ENCODE results near the gene TDRD7. TPM values are rescaled to one million over a fixed set of nuclear protein-coding genes. Genes with fewer than 3 reads are reported as not detected.

Gene TDRD7
- total RNA-seq, 1 donor from 2014 or later: 8.7 TPM

DNA sequence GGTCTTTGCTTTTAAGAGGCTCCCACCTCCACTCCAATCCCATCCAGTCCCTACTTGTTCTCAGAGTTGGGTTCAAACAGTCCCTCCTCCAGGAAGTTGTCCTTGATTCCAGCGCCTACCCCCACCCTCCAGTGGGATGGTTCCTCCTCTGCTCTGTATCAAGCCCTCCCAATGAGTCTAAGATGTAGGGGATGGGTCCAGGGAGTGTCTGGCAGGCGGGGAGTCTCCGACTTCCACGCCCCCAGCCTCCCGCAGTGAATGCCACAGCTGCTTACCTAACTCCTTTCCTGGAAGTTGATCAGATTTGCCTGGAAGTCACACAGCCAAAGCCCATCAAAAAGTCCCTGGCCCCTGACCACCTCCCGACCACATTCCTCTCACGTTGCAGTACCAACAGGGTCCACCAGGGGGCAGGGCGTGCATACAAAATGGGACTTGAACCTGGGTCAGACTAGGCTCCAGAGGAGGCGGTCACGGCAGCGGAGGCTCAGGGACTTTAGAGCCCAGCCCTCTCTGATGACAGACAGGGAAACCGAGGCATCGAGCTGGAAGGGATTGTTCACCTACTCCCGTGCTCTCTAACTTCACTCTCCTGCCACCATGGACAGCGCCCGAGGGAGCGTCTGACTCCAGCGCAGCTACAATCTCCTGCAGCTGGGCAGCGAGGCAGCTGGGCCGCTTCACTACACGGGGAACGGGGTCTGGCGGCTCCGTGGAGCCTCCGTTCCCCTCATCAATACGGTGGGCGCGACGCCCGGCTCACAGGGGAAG, 25.0 kb upstream of the TDRD7 start:
- DNase-seq (ENCODE audit: missing footprints): peak; percentile 87
- peak; percentile 56 for ATAC-seq
- intact Hi-C loops (cut with DNase I): no loop called here

DNA sequence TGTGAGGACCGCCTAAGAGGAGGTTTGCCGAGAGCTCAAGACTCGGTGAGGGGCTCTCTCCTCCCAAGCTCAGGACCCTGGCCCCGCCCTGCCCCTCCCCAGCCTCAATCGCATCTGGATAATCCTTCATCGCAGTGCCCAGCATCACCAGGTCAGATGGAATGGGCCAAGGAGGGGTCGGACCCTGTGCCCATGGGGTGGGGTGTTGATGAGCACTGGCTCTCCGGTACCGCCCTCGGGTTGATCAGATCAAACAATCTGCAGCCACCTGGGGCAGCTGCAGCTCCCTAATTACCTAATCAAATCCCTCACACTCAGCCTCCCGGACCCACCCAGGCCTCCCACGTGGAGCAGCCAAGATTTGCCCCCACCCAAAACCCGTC, 24.4 kb upstream of the TDRD7 start:
- DNase-seq (ENCODE audit: missing footprints): no peak
- ATAC-seq: no peak
- intact Hi-C loops (cut with DNase I): no loop called here

DNA sequence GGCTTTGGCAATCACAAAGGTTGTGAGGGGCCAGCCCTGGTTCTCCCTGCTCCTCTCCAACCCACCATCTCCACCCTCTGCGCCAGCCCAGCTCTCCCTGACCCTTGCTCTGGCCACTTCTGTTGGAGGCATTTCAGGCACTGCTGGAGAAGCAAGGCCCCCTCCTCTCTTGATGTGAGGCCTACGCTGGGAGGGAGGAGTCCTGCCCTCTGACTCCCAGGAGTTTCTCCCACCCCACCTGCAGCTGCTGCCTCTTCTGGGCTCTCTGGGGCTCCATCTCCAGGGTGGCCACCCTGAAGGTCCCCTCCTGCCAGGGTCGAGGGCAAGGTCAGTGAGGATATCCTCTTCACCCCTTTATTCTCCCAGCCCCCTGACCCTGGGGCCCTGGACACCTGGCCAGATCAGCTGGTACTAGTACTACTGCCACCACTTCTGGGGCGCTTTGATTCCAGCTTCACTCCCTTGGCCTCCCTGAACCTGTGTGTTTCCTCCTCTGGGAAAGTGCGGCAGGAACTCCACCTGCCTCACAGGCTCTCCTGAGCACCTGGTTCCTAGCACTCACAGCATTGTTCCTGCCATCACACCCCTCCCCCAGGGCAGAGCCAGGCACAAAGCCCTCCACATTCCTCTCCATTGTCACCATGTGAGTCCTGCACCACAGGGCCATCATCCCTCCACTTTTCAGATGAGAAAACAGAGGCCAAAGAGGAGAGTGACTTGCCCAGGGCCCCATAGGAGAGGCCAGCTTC, 23.8 kb upstream of the TDRD7 start:
- ATAC-seq (no peak), DNase-seq (ENCODE audit: missing footprints) (no peak)
- intact Hi-C loops (cut with DNase I): no loop called here

DNA sequence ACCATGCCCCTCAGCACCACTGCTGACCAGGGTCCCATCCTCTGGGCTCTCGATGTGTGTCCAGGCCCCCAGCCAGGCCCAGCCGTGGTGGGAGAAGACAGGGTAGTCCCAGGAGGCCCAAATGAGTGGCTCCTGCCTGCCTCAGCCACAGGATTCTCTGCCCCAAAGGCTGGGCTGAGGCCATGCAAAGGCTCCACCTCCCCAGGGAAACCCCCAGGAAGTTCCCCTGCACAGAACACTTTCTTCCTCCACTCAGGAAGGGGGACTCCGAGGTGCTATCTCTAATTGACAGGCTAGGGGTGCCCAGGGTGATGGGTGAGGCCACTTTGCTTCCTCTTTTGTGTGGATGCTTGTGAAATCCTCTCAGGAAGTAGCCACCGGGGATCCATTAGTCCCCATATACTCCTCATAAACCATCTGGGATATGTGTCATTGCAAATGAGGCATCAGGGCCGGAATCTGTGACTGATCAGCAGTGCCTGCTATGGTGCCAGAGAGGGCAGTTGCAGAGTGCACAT, 23.1 kb upstream of the TDRD7 start:
- no peak for ATAC-seq
- intact Hi-C loops (cut with DNase I): no loop called here
- no peak for DNase-seq (ENCODE audit: missing footprints)

DNA sequence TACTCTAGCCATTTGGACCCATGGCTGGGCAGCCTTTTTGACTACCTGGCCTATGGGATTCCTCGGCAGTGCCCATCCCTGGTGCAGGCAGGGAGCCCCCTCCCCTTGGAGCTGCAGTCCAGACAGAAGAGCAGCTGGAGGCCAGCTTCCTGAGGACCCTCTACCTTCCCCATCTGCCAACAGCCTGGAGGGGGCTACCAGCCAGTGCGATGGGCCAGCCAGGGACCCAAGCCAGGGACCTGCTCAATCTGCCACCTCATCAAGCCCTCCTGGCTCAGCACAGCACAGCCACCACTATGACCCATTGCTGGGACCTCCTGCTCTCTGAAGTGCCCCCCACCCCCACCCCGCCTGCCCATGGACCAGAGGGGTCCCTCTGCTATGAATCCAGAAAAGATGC, 22.6 kb upstream of the TDRD7 start:
- DNase-seq (ENCODE audit: missing footprints) (no peak), ATAC-seq (no peak)
- intact Hi-C loops (cut with DNase I): no loop called here

DNA sequence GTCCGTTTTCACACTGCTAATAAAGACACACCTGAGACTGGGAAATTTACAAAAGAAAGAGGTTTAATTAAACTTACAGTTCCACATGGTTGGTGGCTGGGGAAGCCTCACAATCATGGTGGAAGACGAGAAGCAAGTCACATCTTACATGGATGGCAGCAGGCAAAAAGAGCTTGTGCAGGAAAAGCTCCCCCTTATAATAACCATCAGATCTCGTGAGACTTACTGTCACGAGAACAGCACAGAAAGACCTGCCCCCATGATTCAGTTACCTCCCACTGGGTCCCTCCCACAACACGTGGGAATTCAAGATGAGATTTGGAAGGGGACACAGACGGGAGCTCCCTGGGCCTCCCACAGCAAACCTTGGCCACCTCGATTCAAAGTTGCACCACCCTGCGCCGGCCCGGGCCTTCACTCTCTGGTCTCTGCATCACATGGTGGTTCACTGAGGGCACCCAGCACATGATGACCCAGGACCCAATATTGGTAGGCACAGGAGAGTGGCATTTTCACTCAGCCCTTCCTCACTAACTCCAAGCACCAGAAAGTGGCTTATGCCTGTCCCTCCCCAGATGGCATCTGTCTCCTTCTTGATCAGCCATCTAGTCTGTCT, 21.0 kb upstream of the TDRD7 start:
- DNase-seq (ENCODE audit: missing footprints) (no peak), ATAC-seq (no peak)
- intact Hi-C loops (cut with DNase I): no loop called here

DNA sequence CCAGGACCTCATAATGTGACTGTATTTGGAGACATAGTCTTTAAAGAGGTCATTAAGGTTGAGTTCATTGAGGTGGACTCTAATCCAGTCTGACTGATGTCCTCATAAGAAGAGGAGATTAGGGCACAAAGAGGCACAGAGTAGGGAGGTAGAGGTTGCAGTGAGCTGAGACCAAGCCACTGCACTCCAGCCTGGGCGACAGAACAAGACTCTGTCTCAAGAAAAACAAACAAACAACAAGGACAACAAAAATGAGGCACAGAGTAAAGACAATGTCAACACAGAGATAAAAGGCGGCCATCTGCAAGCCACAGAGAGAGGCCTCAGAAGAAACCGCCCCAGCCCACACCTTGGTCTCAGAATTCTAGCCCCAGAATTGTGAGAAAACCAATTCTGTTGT, 17.0 kb upstream of the TDRD7 start:
- intact Hi-C loops (cut with DNase I): no loop called here
- ATAC-seq (no peak), DNase-seq (ENCODE audit: missing footprints) (no peak)

DNA sequence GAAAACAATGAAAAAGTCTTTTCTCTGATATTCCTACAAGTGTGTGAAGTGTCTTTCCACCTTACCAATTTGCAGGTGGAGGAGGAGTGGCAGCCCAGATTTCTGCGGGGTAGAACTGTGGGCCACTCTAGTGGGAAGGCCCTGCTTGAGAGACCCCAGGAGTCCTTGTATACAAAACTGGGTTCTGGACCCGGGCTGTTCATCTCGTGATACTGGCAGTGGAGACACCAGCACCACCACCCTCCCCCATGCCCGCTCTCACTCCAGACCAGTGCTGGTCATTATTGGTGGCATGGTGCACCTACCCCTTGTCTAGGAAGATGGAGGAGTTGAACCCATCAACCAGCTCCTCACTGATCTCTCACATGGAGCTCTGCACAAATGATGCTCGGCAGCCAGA, 16.2 kb upstream of the TDRD7 start:
- intact Hi-C loops (cut with DNase I): no loop called here
- ATAC-seq: no peak
- DNase-seq (ENCODE audit: missing footprints): no peak

DNA sequence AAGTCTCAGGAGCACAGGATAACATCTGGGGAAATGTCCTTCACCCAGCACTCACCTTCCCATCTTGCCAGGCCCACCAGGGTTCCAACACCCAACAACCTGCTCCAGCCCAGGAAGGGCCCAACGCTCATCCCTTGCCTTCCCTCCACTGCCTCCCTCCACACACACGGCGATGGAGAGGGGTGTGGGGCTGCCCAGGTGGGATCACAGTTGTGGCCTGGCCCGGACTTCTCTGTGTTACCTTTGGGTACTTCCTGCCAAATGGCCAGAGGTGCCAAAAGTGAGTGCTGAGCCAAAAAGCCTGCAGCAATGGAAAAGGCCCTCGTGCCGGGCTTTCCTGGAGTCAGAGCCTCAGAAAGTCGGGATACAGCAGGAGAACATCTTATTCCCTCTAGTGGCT, 15.6 kb upstream of the TDRD7 start:
- DNase-seq (ENCODE audit: missing footprints): no peak
- intact Hi-C loops (cut with DNase I): no loop called here
- no peak for ATAC-seq

DNA sequence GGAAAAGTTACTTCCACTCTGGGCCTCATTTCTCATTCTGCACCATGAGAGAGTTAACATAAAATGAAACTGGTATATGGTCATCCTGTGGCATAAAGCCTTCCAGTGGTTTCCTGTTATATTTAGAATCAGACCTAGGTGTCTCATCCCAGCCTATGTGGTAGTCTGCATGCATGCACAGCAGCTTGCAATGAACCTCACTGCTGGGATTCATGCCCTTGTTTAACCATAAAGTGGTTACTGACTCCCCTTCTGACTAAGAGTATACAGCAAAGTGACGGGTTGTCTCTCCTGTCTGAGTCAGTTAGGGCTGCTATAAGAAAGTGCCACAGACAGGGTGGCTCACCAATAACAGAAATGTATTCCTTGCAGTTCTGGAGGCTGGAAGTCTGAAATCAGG, 14.7 kb upstream of the TDRD7 start:
- ATAC-seq (no peak), DNase-seq (ENCODE audit: missing footprints) (no peak)
- intact Hi-C loops (cut with DNase I): no loop called here

DNA sequence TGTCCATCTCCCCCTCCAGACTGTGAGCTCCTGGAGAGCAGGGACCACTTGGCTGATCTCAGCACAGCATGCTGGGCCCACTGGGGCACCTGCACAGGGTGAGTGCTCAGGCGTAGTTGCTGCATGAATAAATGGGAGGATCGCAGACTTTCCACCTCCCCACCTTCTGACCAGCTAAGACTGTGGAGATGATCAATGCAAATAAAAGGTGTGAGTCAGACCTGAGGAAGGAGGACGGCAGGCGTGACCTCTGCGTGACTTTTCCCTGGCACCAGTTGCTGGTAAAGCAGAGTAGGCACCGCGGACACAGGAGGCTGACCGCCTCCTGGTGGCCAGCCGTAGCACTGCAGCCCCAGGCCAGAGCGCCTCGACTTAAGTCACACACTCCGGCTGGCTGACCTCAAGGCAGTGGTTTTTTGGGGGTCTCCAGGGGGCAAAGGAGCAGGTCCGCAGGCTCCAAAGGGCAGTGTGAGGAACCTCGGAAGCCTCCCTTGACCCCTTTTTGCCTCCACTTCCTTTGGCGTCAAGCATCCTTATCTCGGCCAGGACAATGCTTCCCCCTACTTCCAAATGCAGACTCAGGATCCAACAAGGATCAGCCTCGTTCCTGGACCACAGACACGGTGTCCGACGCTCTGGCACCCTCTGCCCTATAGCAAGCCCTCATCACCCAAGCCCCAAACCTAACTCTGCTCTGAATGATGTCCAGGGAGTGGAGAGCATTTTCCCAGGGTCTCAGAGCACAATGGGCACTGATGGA, 12.7 kb upstream of the TDRD7 start:
- ATAC-seq: peak; percentile 68
- intact Hi-C loops (cut with DNase I): loop anchor here (2.0 kb wide), 1 partner anchor 542 kb away; no protein-coding TSS in a partner anchor

DNA sequence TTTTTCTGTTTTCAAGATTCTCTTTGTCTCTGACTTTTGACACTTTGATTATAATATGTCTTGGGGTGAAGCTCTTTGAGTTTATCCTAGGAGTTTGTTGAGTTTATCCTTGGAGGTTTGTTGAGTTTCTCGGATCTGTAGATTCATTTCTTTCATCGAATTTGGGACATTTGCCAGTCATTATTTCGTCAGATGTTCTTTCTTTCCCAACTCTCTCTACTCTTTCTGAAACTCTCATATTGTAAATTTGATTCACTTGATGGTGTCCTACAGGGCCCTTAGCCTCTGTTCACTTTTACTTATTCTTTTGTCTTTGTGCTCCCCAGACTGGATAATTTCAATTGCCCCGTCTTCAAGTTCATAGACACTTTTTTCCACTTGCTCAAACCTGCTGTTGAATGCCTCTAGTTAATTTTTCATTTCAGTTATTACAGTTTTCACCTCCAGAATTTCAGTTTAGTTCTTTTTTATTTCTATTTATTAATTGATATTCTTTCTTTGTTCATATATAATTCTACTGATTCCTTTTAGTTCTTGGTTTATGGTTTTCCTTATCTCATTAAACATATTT, 8.1 kb upstream of the TDRD7 start:
- ATAC-seq: no peak
- DNase-seq (ENCODE audit: missing footprints): no peak
- intact Hi-C loops (cut with DNase I): no loop called here

More for the DNA sequence above, 12.7 kb upstream of the TDRD7 start:
- peak; percentile 88 for DNase-seq (ENCODE audit: missing footprints)

DNA sequence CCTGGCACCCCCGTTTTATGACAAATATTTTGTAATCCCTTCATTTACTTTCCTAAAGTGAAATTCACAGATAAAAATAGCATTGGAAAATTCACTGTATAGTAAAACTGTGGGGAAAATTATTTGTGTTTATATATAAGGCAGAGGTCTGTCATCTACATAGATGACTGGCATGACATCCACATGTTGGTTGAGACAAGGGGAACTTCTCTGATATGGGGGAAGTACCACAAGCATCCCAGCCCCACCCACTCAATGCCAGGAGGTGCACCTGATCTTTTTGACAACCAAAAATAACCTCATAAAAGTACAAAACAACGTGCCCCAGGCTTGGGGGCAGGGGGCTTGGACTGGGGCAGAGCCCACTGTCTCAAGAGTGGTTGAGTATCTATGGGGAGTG, 6.3 kb upstream of the TDRD7 start:
- intact Hi-C loops (cut with DNase I): no loop called here
- DNase-seq (ENCODE audit: missing footprints) (no peak), ATAC-seq (no peak)

DNA sequence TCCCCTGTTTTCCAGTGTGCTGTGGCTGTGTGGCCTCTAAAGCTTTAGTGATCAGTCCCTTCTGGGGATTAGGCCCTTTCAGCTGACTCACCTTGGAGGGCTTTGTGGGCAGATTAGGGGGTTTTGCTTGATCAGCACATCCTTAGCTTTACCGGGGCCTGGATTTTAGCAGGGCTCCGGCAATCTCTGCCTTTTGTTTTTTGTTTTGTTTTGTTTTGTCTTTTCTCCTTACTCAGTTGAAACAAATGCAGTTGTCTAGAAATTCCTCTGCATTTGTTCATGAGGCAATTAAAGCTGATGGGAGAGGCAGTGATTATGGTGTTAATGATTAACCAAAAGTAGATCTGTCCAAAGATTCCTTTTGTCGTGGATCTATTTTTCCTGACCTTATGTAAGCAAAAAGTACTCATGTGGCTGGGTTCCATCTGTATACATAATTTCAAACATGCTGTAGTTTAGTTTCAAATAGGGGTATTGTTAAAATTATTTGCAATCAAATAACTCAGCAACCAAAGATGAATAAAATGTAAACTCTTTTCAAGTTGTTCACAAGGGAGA, 5.2 kb upstream of the TDRD7 start:
- ATAC-seq (no peak), DNase-seq (ENCODE audit: missing footprints) (no peak)
- intact Hi-C loops (cut with DNase I): no loop called here

DNA sequence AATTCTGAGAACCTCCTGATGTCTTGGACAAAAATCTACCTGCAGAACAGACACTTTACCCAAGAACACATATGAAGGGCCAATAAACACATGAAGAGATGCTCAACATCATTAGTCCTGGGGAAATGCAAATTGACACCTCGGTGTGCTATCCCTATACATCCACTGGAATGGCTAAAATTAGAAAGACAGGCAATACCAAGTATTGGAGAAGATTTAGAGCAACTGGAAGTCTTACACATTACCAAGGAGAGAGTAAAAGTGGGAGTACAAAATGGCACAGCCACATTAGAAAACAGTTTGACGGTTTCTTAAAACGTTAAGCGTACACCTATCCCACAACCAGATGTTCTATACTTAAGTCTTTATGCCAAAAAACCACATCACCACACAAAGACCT, 3.3 kb upstream of the TDRD7 start:
- intact Hi-C loops (cut with DNase I): no loop called here
- DNase-seq (ENCODE audit: missing footprints): no peak
- ATAC-seq: no peak

DNA sequence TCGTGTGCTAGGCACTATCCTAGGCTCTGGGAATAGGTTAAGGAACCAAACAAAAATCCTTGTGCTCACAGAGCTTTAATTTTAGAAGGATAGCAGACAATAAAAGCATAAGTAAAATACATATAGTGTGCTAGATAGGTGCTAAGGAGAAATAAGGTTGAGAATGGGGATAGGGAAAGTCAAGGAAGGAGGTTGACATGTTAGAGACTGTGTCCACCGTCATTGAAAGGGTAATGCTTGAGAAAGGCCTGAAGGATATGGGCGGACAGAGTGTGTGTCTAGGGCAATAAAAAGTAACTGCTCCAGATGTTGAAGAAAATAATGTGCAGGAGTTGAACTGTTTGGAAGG, 482 bp upstream of the TDRD7 start:
- intact Hi-C loops (cut with DNase I): loop anchor here (2.0 to 10.0 kb wide), 2 partner anchors 203 to 793 kb away; no protein-coding TSS in a partner anchor
- DNase-seq (ENCODE audit: missing footprints) (no peak), ATAC-seq (no peak)

DNA sequence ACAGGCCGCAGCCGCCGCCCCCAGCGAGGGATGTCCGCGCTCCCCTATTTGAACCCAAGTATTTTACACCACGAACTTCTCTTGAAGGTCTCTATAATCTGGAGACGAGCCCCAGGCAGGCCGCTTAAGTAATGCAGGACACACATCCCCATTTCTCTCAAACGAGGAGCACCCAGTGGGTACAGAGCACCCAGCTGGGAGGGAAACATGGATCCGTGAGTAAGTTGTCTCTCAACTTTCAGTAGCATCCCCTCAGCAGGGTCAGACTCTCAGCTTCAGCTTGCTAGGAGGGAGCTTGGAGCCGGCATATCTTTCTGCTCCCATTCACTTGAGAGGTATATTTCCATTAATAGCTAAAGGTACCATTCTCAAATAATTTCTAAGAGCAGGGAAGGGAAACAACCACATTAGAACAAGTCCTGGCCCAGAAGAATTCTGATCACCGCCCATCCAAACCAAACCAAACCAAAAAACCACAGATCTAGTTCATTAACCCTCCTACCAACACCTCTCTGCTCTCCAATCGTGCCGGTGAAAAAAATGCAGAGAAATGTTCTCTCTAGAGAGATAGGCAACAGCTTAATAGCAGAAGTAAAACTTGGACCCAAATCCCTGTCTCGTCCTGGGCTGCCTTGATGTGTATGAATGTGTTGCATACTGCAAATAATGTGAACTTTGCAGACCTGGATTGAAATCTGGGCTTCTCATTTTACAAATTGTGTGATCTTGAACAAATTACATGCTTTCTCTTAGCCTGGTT, 910 bp downstream of the TDRD7 start:
- ATAC-seq (peak; percentile 18), DNase-seq (ENCODE audit: missing footprints) (no peak)
- intact Hi-C loops (cut with DNase I): loop anchor here (10.0 kb wide), 1 partner anchor 792 kb away; no protein-coding TSS in a partner anchor

DNA sequence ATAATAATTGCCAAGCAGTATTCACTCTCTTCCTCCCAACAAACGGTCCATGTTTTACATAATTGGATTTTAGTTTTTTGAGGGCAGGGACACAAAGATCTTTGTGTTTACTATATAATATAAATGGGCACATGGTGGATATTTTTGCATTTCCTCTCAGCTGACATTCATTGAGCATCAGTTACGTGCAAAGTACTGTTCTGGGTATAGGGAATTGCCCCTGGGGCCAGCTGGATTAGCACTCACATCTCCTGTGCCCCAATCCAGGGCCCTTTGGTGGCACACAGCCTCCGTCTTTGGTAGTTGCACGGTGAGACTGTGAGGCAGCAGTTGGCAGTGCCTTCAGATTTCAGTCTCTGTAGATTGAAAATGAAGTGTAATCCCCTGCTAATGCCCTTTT, 1.6 kb downstream of the TDRD7 start:
- intact Hi-C loops (cut with DNase I): loop anchor here (10.0 kb wide), 1 partner anchor 791 kb away; no protein-coding TSS in a partner anchor
- ATAC-seq (no peak), DNase-seq (ENCODE audit: missing footprints) (no peak)

All from Right ventricle myocardium inferior (tissue), 1 donor.